Measurements from ENCODE around the gene RAPGEF4.

- TF ChIP-seq CTCF (IDR thresholded peaks at IDR 0.05) (no peak), POLR2AphosphoS5 (IDR thresholded peaks at IDR 0.05) (no peak)
Measured at GRCh38 chr2:172869861-172870260, 134.2 kb downstream of the RAPGEF4 start.

Measured in gastroesophageal sphincter (tissue), 3 donors.